ENCODE results near the gene CDR2L.

DNA sequence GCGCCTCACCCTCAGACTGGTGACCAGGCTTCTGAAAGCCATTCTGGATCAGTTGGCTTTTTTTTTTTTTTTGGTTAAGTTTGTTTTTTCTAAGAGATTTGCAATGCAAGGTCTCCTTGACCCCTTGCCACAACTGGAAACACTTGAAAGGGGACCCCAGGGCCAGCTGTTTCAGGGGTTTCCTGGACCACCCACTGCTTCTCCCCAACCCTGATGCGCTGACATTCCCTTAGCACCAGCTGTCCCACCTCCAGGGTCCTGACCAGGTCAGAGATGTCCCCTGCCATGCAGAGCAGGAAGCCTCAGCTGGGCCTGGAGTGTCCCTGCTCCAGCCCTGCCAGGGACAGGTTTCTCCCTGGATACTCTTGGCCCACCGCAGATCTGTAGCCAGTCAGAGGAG is 16.9 kb downstream of the CDR2L start:
- TF ChIP-seq, protein P1, sequence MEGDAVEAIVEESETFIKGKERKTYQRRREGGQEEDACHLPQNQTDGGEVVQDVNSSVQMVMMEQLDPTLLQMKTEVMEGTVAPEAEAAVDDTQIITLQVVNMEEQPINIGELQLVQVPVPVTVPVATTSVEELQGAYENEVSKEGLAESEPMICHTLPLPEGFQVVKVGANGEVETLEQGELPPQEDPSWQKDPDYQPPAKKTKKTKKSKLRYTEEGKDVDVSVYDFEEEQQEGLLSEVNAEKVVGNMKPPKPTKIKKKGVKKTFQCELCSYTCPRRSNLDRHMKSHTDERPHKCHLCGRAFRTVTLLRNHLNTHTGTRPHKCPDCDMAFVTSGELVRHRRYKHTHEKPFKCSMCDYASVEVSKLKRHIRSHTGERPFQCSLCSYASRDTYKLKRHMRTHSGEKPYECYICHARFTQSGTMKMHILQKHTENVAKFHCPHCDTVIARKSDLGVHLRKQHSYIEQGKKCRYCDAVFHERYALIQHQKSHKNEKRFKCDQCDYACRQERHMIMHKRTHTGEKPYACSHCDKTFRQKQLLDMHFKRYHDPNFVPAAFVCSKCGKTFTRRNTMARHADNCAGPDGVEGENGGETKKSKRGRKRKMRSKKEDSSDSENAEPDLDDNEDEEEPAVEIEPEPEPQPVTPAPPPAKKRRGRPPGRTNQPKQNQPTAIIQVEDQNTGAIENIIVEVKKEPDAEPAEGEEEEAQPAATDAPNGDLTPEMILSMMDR (IDR thresholded peaks at IDR 0.05; ENCODE audit: low read length) = no peak
- TF ChIP-seq EZH2 (IDR thresholded peaks at IDR 0.05; ENCODE audit: borderline replicate concordance, low read length) = no peak

Data from OCI-LY1 (cell line).